Measurements from ENCODE around the gene RIOK1.

DNA sequence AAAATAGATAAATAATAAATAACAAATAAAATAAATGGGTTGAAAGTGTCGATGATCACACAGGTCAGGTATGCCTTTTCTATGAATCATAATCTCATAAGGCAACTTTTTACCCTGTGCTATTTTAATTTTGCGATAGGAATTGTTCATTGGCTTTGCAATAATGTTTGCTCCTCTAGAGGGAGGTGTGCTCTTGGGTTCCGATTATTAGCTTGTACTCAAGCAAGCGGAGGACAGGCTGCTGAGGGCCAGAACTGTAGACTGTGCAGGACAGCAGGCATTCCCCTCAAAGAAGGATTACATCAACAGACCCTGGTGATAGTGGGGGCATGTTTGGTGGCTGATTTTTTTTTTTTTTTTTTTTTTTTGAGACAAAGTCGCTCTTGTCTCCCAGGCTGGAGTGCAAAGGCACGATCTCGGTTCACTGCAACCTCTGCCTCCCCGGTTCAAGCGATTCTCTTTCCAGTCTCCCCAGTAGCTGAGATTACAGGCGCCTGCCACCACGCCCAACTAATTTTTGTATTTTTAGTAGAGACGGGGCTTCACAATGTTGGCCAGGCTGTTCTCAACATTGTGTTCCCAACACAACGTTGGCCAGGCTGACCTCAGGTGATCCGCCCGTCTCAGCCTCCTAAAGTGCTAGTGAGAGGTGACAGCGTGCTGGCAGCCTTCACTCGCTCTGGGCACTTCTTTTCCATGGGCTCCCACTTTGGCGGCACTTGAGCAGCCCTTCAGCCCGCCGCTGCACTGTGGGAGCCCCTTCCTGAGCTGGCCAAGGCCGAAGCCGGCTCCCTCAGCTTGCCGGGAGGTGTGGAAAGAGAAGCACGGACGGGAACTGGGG is 35.6 kb downstream of the RIOK1 start:
- TF ChIP-seq, protein P1, sequence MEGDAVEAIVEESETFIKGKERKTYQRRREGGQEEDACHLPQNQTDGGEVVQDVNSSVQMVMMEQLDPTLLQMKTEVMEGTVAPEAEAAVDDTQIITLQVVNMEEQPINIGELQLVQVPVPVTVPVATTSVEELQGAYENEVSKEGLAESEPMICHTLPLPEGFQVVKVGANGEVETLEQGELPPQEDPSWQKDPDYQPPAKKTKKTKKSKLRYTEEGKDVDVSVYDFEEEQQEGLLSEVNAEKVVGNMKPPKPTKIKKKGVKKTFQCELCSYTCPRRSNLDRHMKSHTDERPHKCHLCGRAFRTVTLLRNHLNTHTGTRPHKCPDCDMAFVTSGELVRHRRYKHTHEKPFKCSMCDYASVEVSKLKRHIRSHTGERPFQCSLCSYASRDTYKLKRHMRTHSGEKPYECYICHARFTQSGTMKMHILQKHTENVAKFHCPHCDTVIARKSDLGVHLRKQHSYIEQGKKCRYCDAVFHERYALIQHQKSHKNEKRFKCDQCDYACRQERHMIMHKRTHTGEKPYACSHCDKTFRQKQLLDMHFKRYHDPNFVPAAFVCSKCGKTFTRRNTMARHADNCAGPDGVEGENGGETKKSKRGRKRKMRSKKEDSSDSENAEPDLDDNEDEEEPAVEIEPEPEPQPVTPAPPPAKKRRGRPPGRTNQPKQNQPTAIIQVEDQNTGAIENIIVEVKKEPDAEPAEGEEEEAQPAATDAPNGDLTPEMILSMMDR (IDR thresholded peaks at IDR 0.05): peak in 4 of 6 experiments; percentile 45 to 82 (median 76)
- no peak for TF ChIP-seq POLR2A (IDR thresholded peaks at IDR 0.05)
